ENCODE measurements around the gene CAPSL. TPM values are rescaled to one million over a fixed set of nuclear protein-coding genes. Genes with fewer than 3 reads are reported as not detected.

The CAPSL gene
- total and polyA plus RNA-seq, 2 of the 8 experiments (the other 6 are each of a cell fraction or from before 2014, with no cell fraction given) = not detected

- TF ChIP-seq CHD7 (IDR thresholded peaks at IDR 0.05; ENCODE audit: insufficient replicate concordance, low read length) = no peak
- TF ChIP-seq E2F6 (IDR thresholded peaks at IDR 0.05) = no peak
- TF ChIP-seq BACH1 (IDR thresholded peaks at IDR 0.05; ENCODE audit: low read length) = no peak
- TF ChIP-seq TAF7 (optimal IDR thresholded peaks at IDR 0.05; ENCODE audit: borderline replicate concordance, low read depth, low read length) = no peak
- TF ChIP-seq SP1 (IDR thresholded peaks at IDR 0.05; ENCODE audit: low read depth, low read length) = no peak
- no peak for TF ChIP-seq SP2 (IDR thresholded peaks at IDR 0.05; ENCODE audit: low read length)
- no peak for TF ChIP-seq CHD2 (IDR thresholded peaks at IDR 0.05; ENCODE audit: low read length)
- no peak for TF ChIP-seq EZH2 (IDR thresholded peaks at IDR 0.05; ENCODE audit: low read depth, low read length, severe bottlenecking)
- no peak for TF ChIP-seq POLR2AphosphoS5 (IDR thresholded peaks at IDR 0.05; ENCODE audit: low read depth, low read length)
- no peak for TF ChIP-seq EP300 (IDR thresholded peaks at IDR 0.05; ENCODE audit: borderline replicate concordance in 1 of 2, low read depth in 2 of 2, low read length in 2 of 2)
- no peak for TF ChIP-seq CHD1 (IDR thresholded peaks at IDR 0.05; ENCODE audit: low read depth, low read length)
- no peak for TF ChIP-seq TBP (IDR thresholded peaks at IDR 0.05; ENCODE audit: low read depth, low read length)
These were observed 83.2 kb downstream of the CAPSL start (continued) for GRCh38 chr5:35855187-35855586.
